ENCODE measurements around the gene ARHGEF38.

- TF ChIP-seq CTCF (IDR thresholded peaks at IDR 0.05; ENCODE audit: insufficient read depth, low read length) (no peak), POLR2AphosphoS5 (IDR thresholded peaks at IDR 0.05; ENCODE audit: low read depth) (no peak), GABPA (IDR thresholded peaks at IDR 0.05; ENCODE audit: low read depth) (no peak), REST (IDR thresholded peaks at IDR 0.05; ENCODE audit: insufficient replicate concordance, low read depth) (no peak), SPI1 (IDR thresholded peaks at IDR 0.05; ENCODE audit: borderline replicate concordance, low read depth) (no peak)
Measured at GRCh38 chr4:105709081-105709450, 156.6 kb downstream of the ARHGEF38 start.

All from HL-60 (cell line).